ENCODE results near the gene CELA2B. TPM values are rescaled to one million over a fixed set of nuclear protein-coding genes. Genes with fewer than 3 reads are reported as not detected.

Gene CELA2B
- total and polyA plus RNA-seq, 3 experiments from 2014 or later: not detected

GRCh38 chr1:15540186-15540585 is 64.3 kb downstream of the CELA2B start:
- no peak overlapping the region for H3K4me3 Mint-ChIP-seq
- Histone ChIP-seq H3K4me1 (ENCODE audit: insufficient read depth, low read length) (no peaks in the 10 kb centered on the region), H3K27ac (ENCODE audit: low read depth, low read length) (no peak overlapping the region), H3K9me3 (ENCODE audit: low read length) (no peaks in the 10 kb centered on the region), H3K36me3 (ENCODE audit: insufficient read depth, low read length) (peaks cover 9% of the 10 kb centered on the region), H3K27me3 (ENCODE audit: insufficient read depth, low read length, poor library complexity, severe bottlenecking) (no peaks in the 10 kb centered on the region), H3K4me3 (ENCODE audit: low read length) (no peak overlapping the region)
- H3K27ac Mint-ChIP-seq: peak overlapping the region in 1 of 8 donors; percentile 43
- no peak for DNase-seq
- no peaks in the 10 kb centered on the region for H3K27me3 Mint-ChIP-seq
- POLR2A ChIA-PET: no interaction called here
- CTCF ChIA-PET: no interaction called here
- H3K36me3 Mint-ChIP-seq: peaks cover 13 to 73% (median 27%) of the 10 kb centered on the region in 3 donors
- H3K4me1 Mint-ChIP-seq: peaks cover 0 to 7% (median 4%) of the 10 kb centered on the region in 3 donors
- H3K9me3 Mint-ChIP-seq: no peaks in the 10 kb centered on the region

Other genes starting within 250 kb of the CELA2B start
- gene FHAD1, start 228.9 kb upstream of the CELA2B start, total RNA-seq: not detected
- not detected for gene FHAD1, start 228.9 kb upstream of the CELA2B start, polyA plus RNA-seq
- gene EFHD2, start 66.2 kb upstream of the CELA2B start, total RNA-seq: 10 to 100 TPM; 64.7 to 67.9 TPM
- gene EFHD2, start 66.2 kb upstream of the CELA2B start, polyA plus RNA-seq: 154 TPM
- not detected for gene CTRC, start 37.7 kb upstream of the CELA2B start, total RNA-seq
- gene CTRC, start 37.7 kb upstream of the CELA2B start, polyA plus RNA-seq: not detected
- gene CELA2A, start 19.4 kb upstream of the CELA2B start, total RNA-seq: not detected
- not detected for gene CELA2A, start 19.4 kb upstream of the CELA2B start, polyA plus RNA-seq
- gene CASP9, start 48.1 kb downstream of the CELA2B start, total RNA-seq: 1 to 10 TPM; 9.2 to 9.6 TPM
- gene CASP9, start 48.1 kb downstream of the CELA2B start, polyA plus RNA-seq: 9.8 TPM
- gene DNAJC16, start 50.7 kb downstream of the CELA2B start, total RNA-seq: 10 to 100 TPM; 19.4 to 22.0 TPM
- 9.1 TPM for gene DNAJC16, start 50.7 kb downstream of the CELA2B start, polyA plus RNA-seq
- gene AGMAT, start 108.9 kb downstream of the CELA2B start, total RNA-seq: 10 to 100 TPM; 18.5 to 19.7 TPM
- 6.2 TPM for gene AGMAT, start 108.9 kb downstream of the CELA2B start, polyA plus RNA-seq
- gene DDI2, start 141.4 kb downstream of the CELA2B start, total RNA-seq: 10 to 100 TPM; 47.8 to 50.4 TPM
- gene DDI2, start 141.4 kb downstream of the CELA2B start, polyA plus RNA-seq: 6.1 TPM
- 10 to 100 TPM; 55.8 to 56.3 TPM for gene PLEKHM2, start 208.2 kb downstream of the CELA2B start, total RNA-seq
- gene PLEKHM2, start 208.2 kb downstream of the CELA2B start, polyA plus RNA-seq: 8.3 TPM